CD14-positive monocyte (primary cell): Measurements from ENCODE around the gene SH3RF3. TPM values are rescaled to one million over a fixed set of nuclear protein-coding genes. Genes with fewer than 3 reads are reported as not detected.

Experiments
- DNase-seq, 3 donors: peaks; one replicate each; pipeline ENCODE4 v3.0.0-alpha.2; 2011 to 2022
- H2AFZ ChIP-seq: 2 replicates; pipeline ENCODE4 v1.6.0; 2012; ENCODE audit warnings: mild to moderate bottlenecking, low read depth, low read length, inconsistent platforms; ENCODE audit not compliant: insufficient read depth, poor library complexity, severe bottlenecking
- H3K27ac ChIP-seq, 2 donors: 1 replicate in 1 of 2; 2 replicates in 1 of 2; pipeline ENCODE4 v1.5.1; 2012 to 2013; ENCODE audit warnings: low read length in 2 of 2, control low read depth in 1 of 2, inconsistent platforms in 1 of 2, low read depth in 1 of 2, mild to moderate bottlenecking in 1 of 2
- H3K27me3 ChIP-seq, 2 donors: one replicate each; pipeline versions ENCODE4 v1.6.0 to v1.6.1; 2011 to 2013; ENCODE audit warnings: low read length in 2 of 2; ENCODE audit not compliant: control insufficient read depth in 2 of 2, insufficient read depth in 2 of 2
- H3K36me3 ChIP-seq, 2 donors: replicated peaks in 1 of 2; 1 replicate in 1 of 2; 2 replicates in 1 of 2; pipeline versions ENCODE4 v1.5.1 to v1.6.1; 2012 to 2013; ENCODE audit warnings: low read length in 2 of 2, control low read depth in 1 of 2, inconsistent platforms in 1 of 2, mild to moderate bottlenecking in 1 of 2; ENCODE audit not compliant: insufficient read depth in 2 of 2, control insufficient read depth in 1 of 2
- H3K4me1 ChIP-seq, 2 donors: 1 replicate in 1 of 2; 2 replicates in 1 of 2; pipeline versions ENCODE4 v1.5.1 to v1.6.1; 2012 to 2013; ENCODE audit warnings: low read length in 2 of 2, control low read depth in 1 of 2, inconsistent platforms in 1 of 2, mild to moderate bottlenecking in 1 of 2, moderate library complexity in 1 of 2; ENCODE audit not compliant: insufficient read depth in 2 of 2, control insufficient read depth in 1 of 2
- H3K4me2 ChIP-seq: replicated peaks from 2 replicates; pipeline ENCODE3; 2012; ENCODE audit warnings: low read length, moderate library complexity, mild to moderate bottlenecking; ENCODE audit not compliant: poor library complexity, severe bottlenecking; ENCODE audit errors: extremely low read depth
- H3K4me3 ChIP-seq, 3 experiments: fragments of 200-600 bp in 1 of 3; sonication (generic) in 1 of 3; replicated peaks in 1 of 3; 1 replicate in 2 of 3; 2 replicates in 1 of 3; pipeline ENCODE4 v1.5.1; 2011 to 2013; ENCODE audit warnings: low read length in 3 of 3, mild to moderate bottlenecking in 3 of 3, control low read depth in 2 of 3, low read depth in 2 of 3, inconsistent platforms in 1 of 3, moderate library complexity in 1 of 3
- H3K79me2 ChIP-seq: 2 replicates; pipeline ENCODE4 v1.6.0; 2012; ENCODE audit warnings: mild to moderate bottlenecking, control low read depth, inconsistent platforms, low read length, moderate library complexity; ENCODE audit not compliant: insufficient read depth
- H3K9ac ChIP-seq: 2 replicates; pipeline ENCODE4 v1.6.0; 2017; ENCODE audit warnings: low read length, mild to moderate bottlenecking; ENCODE audit not compliant: insufficient read depth, poor library complexity, severe bottlenecking
- H3K9me3 ChIP-seq, 2 donors: replicated peaks in 1 of 2; 1 replicate in 1 of 2; 2 replicates in 1 of 2; pipeline versions ENCODE4 v1.5.1 to v1.6.1; 2012 to 2013; ENCODE audit warnings: low read length in 2 of 2, control low read depth in 1 of 2; ENCODE audit not compliant: control insufficient read depth in 1 of 2, insufficient read depth in 1 of 2
- H4K20me1 ChIP-seq: 2 replicates; pipeline ENCODE4 v1.6.0; 2012; ENCODE audit warnings: mild to moderate bottlenecking, low read length, control low read depth, moderate library complexity; ENCODE audit not compliant: insufficient read depth
- H3K27ac Mint-ChIP-seq, 7 donors: one replicate each; pipeline ENCODE4 v1.8.0; 2020; ENCODE audit warnings: mild to moderate bottlenecking in 7 of 7, mixed read lengths in 7 of 7, moderate library complexity in 6 of 7, inconsistent platforms in 2 of 7
- H3K27me3 Mint-ChIP-seq, 3 donors: one replicate each; pipeline ENCODE4 v1.8.0; 2021 to 2022; ENCODE audit warnings: low read depth in 3 of 3, mild to moderate bottlenecking in 3 of 3, mixed read lengths in 3 of 3, moderate library complexity in 3 of 3, inconsistent platforms in 1 of 3
- H3K36me3 Mint-ChIP-seq, 2 donors: one replicate each; pipeline ENCODE4 v1.8.0; 2020; ENCODE audit warnings: mixed read lengths in 2 of 2, inconsistent platforms in 1 of 2, mild to moderate bottlenecking in 1 of 2
- H3K4me1 Mint-ChIP-seq: one replicate; pipeline ENCODE4 v1.8.0; 2020; ENCODE audit warnings: mild to moderate bottlenecking, mixed read lengths
- H3K4me3 Mint-ChIP-seq, 2 donors: one replicate each; pipeline ENCODE4 v1.8.0; 2020; ENCODE audit warnings: mild to moderate bottlenecking in 2 of 2, mixed read lengths in 2 of 2, moderate library complexity in 1 of 2
- H3K9me3 Mint-ChIP-seq, 7 donors: one replicate each; pipeline ENCODE4 v1.8.0; 2020 to 2022; ENCODE audit warnings: mixed read lengths in 7 of 7, mild to moderate bottlenecking in 6 of 7, moderate library complexity in 6 of 7, inconsistent platforms in 2 of 7
- WGBS: methylation state at CpG from one replicate; pipeline ENCODE4 v1.1.5; 2013; ENCODE audit warnings: missing lambda C conversion rate; ENCODE audit not compliant: insufficient coverage; 5-methylcytosine and 5-hydroxymethylcytosine counted together
- intact Hi-C, 2 donors: fragments of 100-400 bp; cut with micrococcal nuclease; formaldehyde crosslinking; loops; one replicate each; pipeline versions ENCODE4 v1.15.0 to v1.15.1; 2023
- polyA plus RNA-seq, 3 donors: library from polyadenylated mRNA; depleted of rRNA in 1 of 3; unstranded in 2 of 3; stranded (reverse) in 1 of 3; fragments of 300-500 nt in 2 of 3; fragments of >200 nt in 1 of 3; fragmentation: Illumina TruSeq in 2 of 3; gene quantifications; 1 replicate in 2 of 3; 2 replicates in 1 of 3; pipeline ENCODE4 v1.2.3, GENCODE V29; 2012 to 2021
- TF ChIP-seq, protein P1 (sequence below): fragments of 200-600 bp; IDR thresholded peaks from one replicate; pipeline ENCODE4 v1.8.0; 2022; ENCODE audit warnings: antibody characterized with exemption, mild to moderate bottlenecking

The SH3RF3 gene
- polyA plus RNA-seq, 3 donors, result 0.25 to 0.75 (median 0.34) TPM

DNA sequence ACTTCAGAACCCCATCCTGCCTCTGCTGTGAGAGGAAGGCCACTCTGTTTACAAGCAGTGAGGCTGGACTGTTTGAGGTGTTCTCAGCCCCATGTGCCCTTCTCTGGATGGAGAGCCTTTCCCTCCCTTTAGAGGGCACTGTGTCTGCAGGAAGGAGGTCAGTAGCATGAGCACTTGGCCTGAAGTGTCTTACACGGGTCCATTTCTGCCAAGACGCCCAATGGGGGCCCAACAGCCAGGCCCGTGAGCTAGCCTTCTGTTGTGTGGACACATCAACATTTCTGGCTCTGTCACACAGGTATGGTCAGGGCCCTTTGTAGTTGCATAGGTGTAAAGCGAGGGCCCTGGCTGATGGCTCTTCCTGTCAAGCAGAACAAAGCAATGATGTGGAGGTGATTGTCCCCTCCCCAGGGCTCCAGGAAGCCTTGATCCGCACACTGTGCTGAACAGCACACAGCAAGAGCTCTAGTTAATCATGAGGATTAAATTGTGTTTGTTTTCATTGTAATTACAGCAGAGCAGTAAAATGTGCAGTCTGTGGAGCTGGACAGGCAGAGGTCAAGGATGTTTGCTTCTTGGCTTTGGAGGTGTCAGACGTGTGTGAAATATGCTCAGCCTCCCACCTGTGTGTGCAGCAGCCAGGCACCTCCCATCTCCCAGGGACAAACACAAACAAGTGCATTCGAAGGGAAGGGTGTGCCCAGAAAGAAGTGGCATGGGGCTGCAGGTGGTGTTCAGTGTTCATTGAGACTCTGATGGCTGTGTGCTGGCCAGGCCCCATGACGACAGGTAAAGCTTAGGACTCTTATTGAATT, 132.1 kb downstream of the SH3RF3 start:
- Mint-ChIP-seq H3K27me3 (peaks cover 6 to 8% (median 6%) of the 10 kb centered on the region in 3 donors), H3K9me3 (no peaks in the 10 kb centered on the region), H3K27ac (no peak overlapping the region), H3K4me1 (peaks cover 30% of the 10 kb centered on the region), H3K36me3 (peaks cover 6 to 8% of the 10 kb centered on the region in 2 donors), H3K4me3 (no peak overlapping the region)
- Histone ChIP-seq H3K4me2 (no peak overlapping the region), H3K36me3 (no peaks in the 10 kb centered on the region), H3K4me1 (peaks cover 23 to 30% of the 10 kb centered on the region in 2 donors), H3K4me3 (no peak overlapping the region), H3K27ac (no peak overlapping the region), H4K20me1 (no peaks in the 10 kb centered on the region), H3K9me3 (no peaks in the 10 kb centered on the region), H3K27me3 (no peaks in the 10 kb centered on the region), H2AFZ (no peak overlapping the region), H3K9ac (no peak overlapping the region), H3K79me2 (no peaks in the 10 kb centered on the region)
- intact Hi-C loops, result no loop called here
- WGBS, result 80% methylated on average over 7 of the region's 8 CpGs
- TF ChIP-seq, protein P1, sequence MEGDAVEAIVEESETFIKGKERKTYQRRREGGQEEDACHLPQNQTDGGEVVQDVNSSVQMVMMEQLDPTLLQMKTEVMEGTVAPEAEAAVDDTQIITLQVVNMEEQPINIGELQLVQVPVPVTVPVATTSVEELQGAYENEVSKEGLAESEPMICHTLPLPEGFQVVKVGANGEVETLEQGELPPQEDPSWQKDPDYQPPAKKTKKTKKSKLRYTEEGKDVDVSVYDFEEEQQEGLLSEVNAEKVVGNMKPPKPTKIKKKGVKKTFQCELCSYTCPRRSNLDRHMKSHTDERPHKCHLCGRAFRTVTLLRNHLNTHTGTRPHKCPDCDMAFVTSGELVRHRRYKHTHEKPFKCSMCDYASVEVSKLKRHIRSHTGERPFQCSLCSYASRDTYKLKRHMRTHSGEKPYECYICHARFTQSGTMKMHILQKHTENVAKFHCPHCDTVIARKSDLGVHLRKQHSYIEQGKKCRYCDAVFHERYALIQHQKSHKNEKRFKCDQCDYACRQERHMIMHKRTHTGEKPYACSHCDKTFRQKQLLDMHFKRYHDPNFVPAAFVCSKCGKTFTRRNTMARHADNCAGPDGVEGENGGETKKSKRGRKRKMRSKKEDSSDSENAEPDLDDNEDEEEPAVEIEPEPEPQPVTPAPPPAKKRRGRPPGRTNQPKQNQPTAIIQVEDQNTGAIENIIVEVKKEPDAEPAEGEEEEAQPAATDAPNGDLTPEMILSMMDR, result peak; percentile 50
- DNase-seq, result peak in 2 of 3 donors; percentile 16 to 34

DNA sequence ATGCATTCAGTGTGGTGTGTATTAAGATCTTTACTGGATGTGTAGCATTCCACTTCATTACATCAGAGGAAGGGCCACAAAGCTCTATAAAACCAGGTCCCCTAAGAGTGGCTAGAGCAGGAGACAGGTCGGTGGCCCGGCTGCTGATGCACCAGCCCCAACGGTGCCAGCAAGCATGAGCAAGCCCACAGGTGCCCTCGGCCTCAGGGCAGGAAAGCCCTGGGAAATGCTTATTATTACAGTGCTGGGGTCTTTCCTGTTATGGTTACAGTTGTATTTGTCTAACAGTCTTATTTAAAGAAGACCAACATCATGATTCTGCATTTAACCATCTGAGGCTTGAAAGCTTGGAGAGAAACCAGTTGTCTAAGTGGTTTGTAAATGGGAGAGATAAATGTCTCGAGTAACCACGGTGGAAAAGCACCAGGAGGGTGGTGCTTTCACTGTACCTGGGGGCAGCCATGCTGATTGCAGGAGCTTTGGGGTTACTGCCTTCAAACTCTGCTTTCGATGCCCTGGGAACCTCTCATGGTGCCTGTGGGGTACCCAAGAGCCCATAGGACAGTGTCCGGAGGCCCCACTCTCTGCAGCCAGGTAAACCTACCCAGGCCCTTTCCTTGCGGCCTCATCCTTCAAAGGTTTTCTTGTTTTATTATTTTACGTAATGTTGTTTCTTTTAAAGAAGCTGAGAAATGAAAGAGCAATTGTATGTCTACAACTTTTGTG, 133.1 kb downstream of the SH3RF3 start:
- TF ChIP-seq, protein P1, result no peak
- Histone ChIP-seq H3K4me2 (no peak overlapping the region), H3K79me2 (no peaks in the 10 kb centered on the region), H3K27me3 (no peaks in the 10 kb centered on the region), H3K9ac (no peak overlapping the region), H3K4me3 (no peak overlapping the region), H3K4me1 (peaks cover 23 to 30% of the 10 kb centered on the region in 2 donors), H4K20me1 (no peaks in the 10 kb centered on the region), H3K9me3 (no peaks in the 10 kb centered on the region), H3K36me3 (no peaks in the 10 kb centered on the region), H2AFZ (no peak overlapping the region), H3K27ac (no peak overlapping the region)
- peaks cover 6% of the 10 kb centered on the region in 2 donors for H3K36me3 Mint-ChIP-seq
- H3K4me3 Mint-ChIP-seq, result no peak overlapping the region
- DNase-seq, result no peak
- intact Hi-C loops, result no loop called here
- peaks cover 4 to 8% (median 6%) of the 10 kb centered on the region in 3 donors for H3K27me3 Mint-ChIP-seq
- peaks cover 30% of the 10 kb centered on the region for H3K4me1 Mint-ChIP-seq
- no peak overlapping the region for H3K27ac Mint-ChIP-seq
- 79% methylated on average over 8 of the region's 10 CpGs for WGBS
- no peaks in the 10 kb centered on the region for H3K9me3 Mint-ChIP-seq
